Activated CD4-positive, alpha-beta T cell treated with anti-CD3 and anti-CD28 coated beads for 36 hours (primary cell): ENCODE results near the gene CEL. TPM values are rescaled to one million over a fixed set of nuclear protein-coding genes. Genes with fewer than 3 reads are reported as not detected.
"Not testable (repeated sequence)": the region's sequence is repeated elsewhere in the genome, so short reads cannot be mapped to it uniquely, and the experiment has no call there.

Experiments
- ATAC-seq: fragments of 200-7000 bp; cut with Tn5 transposase; one replicate; pipeline ENCODE4 v1.10.0; 2021; ENCODE audit warnings: mild to moderate bottlenecking, moderate library complexity
- CTCF ChIA-PET: fragments of 350-600 bp; sonication (Branson Sonifier 250); formaldehyde crosslinking; loops from one replicate; lab custom pipeline; 2021; ENCODE audit warnings: antibody characterized with exemption; lab: Charles Lee
- POLR2A ChIA-PET: fragments of 350-600 bp; sonication (Branson Sonifier 250); formaldehyde crosslinking; loops from one replicate; lab custom pipeline; 2021; ENCODE audit warnings: antibody characterized with exemption, inconsistent platforms; lab: Charles Lee
- DNase-seq: peaks from one replicate; pipeline ENCODE4 v3.0.0-alpha.2; 2020
- H3K27ac Mint-ChIP-seq: one replicate; pipeline ENCODE4 v1.8.0; 2021; ENCODE audit warnings: mixed read lengths
- H3K27me3 Mint-ChIP-seq: one replicate; pipeline ENCODE4 v1.8.0; 2021; ENCODE audit warnings: mixed read lengths
- H3K36me3 Mint-ChIP-seq: one replicate; pipeline ENCODE4 v1.8.0; 2021; ENCODE audit warnings: low read depth, mixed read lengths
- H3K4me1 Mint-ChIP-seq: one replicate; pipeline ENCODE4 v1.8.0; 2021; ENCODE audit warnings: mixed read lengths
- H3K4me3 Mint-ChIP-seq: one replicate; pipeline ENCODE4 v1.8.0; 2021; ENCODE audit warnings: mild to moderate bottlenecking, moderate library complexity, mixed read lengths
- H3K9me3 Mint-ChIP-seq: one replicate; pipeline ENCODE4 v1.8.0; 2021; ENCODE audit warnings: low read depth, mixed read lengths
- intact Hi-C, 2 experiments: fragments of 100-400 bp; cut with DNase I in 1 of 2; cut with micrococcal nuclease in 1 of 2; formaldehyde crosslinking; loops; one replicate each; pipeline versions ENCODE4 v1.14.2 to v1.15.1; 2022 to 2024; cut with DNase I, micrococcal nuclease
- total RNA-seq, 2 experiments: library from RNA; stranded (reverse); gene quantifications; one replicate each; pipeline ENCODE4 v1.2.3, GENCODE V29; 2021

CEL gene
- total RNA-seq, 2 experiments from 2014 or later: 0.98 to 1.2 TPM

- ChIA-PET CTCF (interaction anchor here (0.6 kb wide), 1 partner anchor 162 kb away, joined by 5 read pairs; no protein-coding TSS in a partner anchor), POLR2A (no interaction called here)
- H3K4me1 Mint-ChIP-seq: no peaks in the 10 kb centered on the region
- ATAC-seq (no peak), DNase-seq (no peak)
- intact Hi-C loops: no loop called here
- no peak overlapping the region for H3K4me3 Mint-ChIP-seq
- peaks cover 3% of the 10 kb centered on the region for H3K36me3 Mint-ChIP-seq
- H3K9me3 Mint-ChIP-seq: no peaks in the 10 kb centered on the region
- no peaks in the 10 kb centered on the region for H3K27me3 Mint-ChIP-seq
- no peak overlapping the region for H3K27ac Mint-ChIP-seq
These were observed 11.6 kb downstream of the CEL start for GRCh38 chr9:133073086-133074014.

- Mint-ChIP-seq H3K9me3 (no peaks in the 10 kb centered on the region), H3K27ac (no peak overlapping the region), H3K4me1 (no peaks in the 10 kb centered on the region), H3K36me3 (peaks cover 3% of the 10 kb centered on the region), H3K4me3 (no peak overlapping the region), H3K27me3 (no peaks in the 10 kb centered on the region)
- CTCF ChIA-PET: interaction anchor here (0.6 to 1.3 kb wide), 2 partner anchors 26 to 161 kb away, joined by 3 to 5 read pairs; no protein-coding TSS in a partner anchor
- intact Hi-C loops: no loop called here
- POLR2A ChIA-PET: interaction anchor here (0.6 kb wide), 1 partner anchor 56 kb away, joined by 4 read pairs; no protein-coding TSS in a partner anchor
- ATAC-seq: no peak
- DNase-seq: no peak
These were observed 12.4 kb downstream of the CEL start for GRCh38 chr9:133074111-133074651.

DNA sequence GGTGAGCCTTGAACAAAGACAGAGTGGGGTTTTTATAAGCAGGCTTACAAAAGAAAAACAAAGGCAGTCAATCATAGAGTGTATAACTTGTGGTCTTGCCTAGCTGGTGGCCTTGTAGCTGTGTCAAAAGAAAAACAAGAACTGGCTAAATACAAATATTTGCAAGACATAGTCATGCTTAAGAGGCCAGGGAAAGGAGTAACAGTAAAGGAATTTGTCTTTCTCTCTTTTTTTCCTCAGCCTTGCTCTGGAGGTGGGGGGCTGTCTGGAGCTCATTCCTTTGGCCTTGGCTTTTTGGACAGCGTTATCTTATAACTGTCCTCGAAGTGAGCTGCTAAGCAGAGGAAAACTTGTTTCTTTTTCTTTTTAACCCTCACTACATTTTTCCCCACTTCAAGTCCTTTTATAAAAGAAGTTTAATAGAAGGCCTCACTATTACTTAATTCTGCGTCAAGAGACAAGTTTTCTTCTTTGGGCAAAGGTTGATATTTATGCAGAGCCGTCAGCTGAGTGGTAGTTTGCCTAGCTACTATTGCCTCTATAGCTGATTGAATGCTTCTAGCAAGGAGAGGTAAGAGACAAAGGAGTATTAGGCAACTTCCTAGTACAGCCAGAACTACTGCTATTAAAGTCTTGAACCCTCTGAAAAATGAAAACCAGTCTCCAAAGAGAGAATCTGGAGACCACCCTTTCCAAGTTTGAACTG is 14.3 kb downstream of the CEL start:
- no peak for ATAC-seq
- H3K4me3 Mint-ChIP-seq: no peak overlapping the region
- intact Hi-C loops: no loop called here
- CTCF ChIA-PET: interaction anchor here (0.9 to 1.2 kb wide), 4 partner anchors 16 to 110 kb away, joined by 3 to 5 read pairs (median 4); partner anchors contain the start of gene GFI1B
- no peaks in the 10 kb centered on the region for H3K4me1 Mint-ChIP-seq
- H3K27ac Mint-ChIP-seq: no peak overlapping the region
- no peaks in the 10 kb centered on the region for H3K9me3 Mint-ChIP-seq
- no peaks in the 10 kb centered on the region for H3K27me3 Mint-ChIP-seq
- POLR2A ChIA-PET: no interaction called here
- DNase-seq: no peak
- peaks cover 3% of the 10 kb centered on the region for H3K36me3 Mint-ChIP-seq

DNA sequence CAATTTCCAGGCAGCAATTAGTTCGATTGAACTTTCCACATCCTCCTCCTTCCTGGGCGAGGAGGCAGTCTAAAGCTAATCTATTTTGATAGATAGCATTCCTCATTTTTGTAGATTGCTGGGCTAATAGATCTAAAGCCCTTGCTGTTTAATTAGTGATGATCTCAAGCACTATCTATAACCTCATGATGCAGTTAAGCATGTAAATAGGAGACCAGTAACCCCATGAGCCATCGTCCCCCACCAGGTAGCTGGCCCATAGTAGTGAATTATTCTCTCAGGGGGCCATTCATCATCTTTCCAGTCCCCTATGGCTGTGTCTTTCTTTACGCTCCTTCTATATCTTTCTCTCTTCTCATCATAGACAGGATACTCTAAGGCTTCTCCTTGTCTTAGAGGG is 14.9 kb downstream of the CEL start:
- ATAC-seq: no peak
- H3K27me3 Mint-ChIP-seq: no peaks in the 10 kb centered on the region
- ChIA-PET CTCF (interaction anchor here (0.9 to 1.2 kb wide), 4 partner anchors 17 to 109 kb away, joined by 3 to 5 read pairs (median 4); partner anchors contain the start of gene GFI1B), POLR2A (no interaction called here)
- no peak overlapping the region for H3K4me3 Mint-ChIP-seq
- H3K36me3 Mint-ChIP-seq: peaks cover 2% of the 10 kb centered on the region
- DNase-seq: no peak
- no peaks in the 10 kb centered on the region for H3K9me3 Mint-ChIP-seq
- intact Hi-C loops: no loop called here
- H3K27ac Mint-ChIP-seq: no peak overlapping the region
- H3K4me1 Mint-ChIP-seq: no peaks in the 10 kb centered on the region

DNA sequence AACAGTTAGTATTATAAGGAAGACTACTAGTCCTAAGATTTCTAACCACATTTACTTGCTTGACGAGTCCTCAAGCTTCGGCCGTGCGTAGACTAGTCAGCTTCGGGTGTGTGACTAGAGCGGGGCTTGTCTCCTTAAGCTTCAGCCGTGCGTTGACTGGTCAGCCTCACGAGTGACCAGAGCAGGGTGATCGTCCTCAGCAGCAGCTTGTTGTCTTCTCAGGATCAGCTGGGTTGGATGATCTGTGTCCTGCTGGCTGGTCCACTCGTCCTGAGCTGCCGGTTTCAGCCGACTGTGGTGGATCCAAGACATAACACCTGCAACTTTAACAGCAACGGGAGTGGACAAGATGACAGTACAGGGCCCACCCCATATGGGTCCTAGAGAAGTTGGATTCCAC is 16.7 kb downstream of the CEL start:
- no peaks in the 10 kb centered on the region for H3K36me3 Mint-ChIP-seq
- no peak overlapping the region for H3K27ac Mint-ChIP-seq
- ATAC-seq: no peak
- H3K4me3 Mint-ChIP-seq: no peak overlapping the region
- DNase-seq: no peak
- H3K27me3 Mint-ChIP-seq: no peaks in the 10 kb centered on the region
- ChIA-PET POLR2A (no interaction called here), CTCF (interaction anchor here (1.4 kb wide), 2 partner anchors 23 to 66 kb away, joined by 3 to 4 read pairs; no protein-coding TSS in a partner anchor)
- intact Hi-C loops: no loop called here
- H3K4me1 Mint-ChIP-seq: no peaks in the 10 kb centered on the region
- no peaks in the 10 kb centered on the region for H3K9me3 Mint-ChIP-seq

DNA sequence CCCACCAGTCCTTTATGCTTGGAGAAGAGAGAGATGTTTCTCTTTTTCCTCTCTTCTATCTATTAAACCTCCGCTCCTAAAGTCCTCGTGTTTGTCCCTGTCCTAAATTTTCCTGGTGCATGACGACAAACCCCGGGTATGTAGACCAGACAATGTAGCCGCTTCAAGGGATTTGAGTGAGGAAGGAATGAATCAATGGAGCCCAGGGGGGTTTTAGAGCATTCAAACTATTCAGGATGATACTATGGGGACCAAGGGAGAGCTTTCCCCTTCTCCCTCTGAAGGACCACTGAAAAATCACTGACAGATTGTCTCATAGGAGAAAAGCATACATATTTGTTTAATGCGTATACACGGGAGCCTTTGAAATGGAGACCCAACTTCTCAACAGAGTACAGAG is 18.4 kb downstream of the CEL start:
- POLR2A ChIA-PET: no interaction called here
- H3K27ac Mint-ChIP-seq: no peak overlapping the region
- DNase-seq (no peak), ATAC-seq (no peak)
- intact Hi-C loops: no loop called here
- H3K9me3 Mint-ChIP-seq: no peaks in the 10 kb centered on the region
- CTCF ChIA-PET: interaction anchor here (0.6 kb wide), 1 partner anchor 80 kb away, joined by 3 read pairs; no protein-coding TSS in a partner anchor
- H3K27me3 Mint-ChIP-seq: no peaks in the 10 kb centered on the region
- H3K36me3 Mint-ChIP-seq: no peaks in the 10 kb centered on the region
- H3K4me3 Mint-ChIP-seq: no peak overlapping the region
- H3K4me1 Mint-ChIP-seq: no peaks in the 10 kb centered on the region

DNA sequence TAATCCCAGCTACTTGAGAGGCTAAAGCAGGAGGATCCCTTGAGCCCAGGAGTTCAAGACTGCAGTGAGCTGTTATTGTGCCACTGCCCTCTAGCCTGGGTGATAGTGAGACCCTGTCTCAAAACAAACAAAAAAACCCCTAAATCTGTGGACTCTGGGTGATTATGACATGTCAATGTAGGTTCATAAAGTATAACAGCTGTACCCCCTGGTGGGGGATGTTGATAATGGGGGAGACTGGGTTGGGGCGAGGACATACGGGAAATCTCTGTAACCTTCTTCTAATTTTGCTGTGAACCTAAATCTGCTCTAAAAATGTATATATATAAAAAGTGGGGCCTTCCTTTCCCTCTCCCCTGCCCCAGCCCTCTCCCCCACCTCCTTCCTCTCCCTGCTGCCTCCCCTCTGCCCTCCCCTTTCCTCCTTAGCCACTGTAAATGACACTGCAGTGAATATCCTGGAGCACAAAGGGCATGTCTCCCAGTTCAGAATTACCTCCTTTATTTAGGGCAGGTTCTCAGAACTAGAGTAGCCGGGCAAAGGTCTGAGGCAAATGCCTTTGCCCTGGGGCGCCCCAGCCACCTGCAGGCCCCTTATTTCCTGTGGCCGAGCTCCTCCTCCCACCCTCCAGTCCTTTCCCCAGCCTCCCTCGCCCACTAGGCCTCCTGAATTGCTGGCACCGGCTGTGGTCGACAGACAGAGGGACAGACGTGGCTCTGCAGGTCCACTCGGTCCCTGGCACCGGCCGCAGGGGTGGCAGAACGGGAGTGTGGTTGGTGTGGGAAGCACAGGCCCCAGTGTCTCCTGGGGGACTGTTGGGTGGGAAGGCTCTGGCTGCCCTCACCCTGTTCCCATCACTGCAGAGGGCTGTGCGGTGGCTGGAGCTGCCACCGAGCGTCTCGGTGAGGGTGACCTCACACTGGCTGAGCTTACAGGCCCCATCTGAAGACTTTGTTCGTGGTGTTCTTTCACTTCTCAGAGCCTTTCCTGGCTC is 19.3 kb downstream of the CEL start:
- H3K36me3 Mint-ChIP-seq, H3K27me3 Mint-ChIP-seq, H3K4me1 Mint-ChIP-seq, H3K9me3 Mint-ChIP-seq, H3K27ac Mint-ChIP-seq, H3K4me3 Mint-ChIP-seq, ATAC-seq, POLR2A ChIA-PET, intact Hi-C loops, DNase-seq: not testable (repeated sequence)
- CTCF ChIA-PET: interaction anchor here (0.6 kb wide), 1 partner anchor 79 kb away, joined by 3 read pairs; no protein-coding TSS in a partner anchor

GRCh38 chr9:133081957-133082644 is 20.3 kb downstream of the CEL start:
- H3K4me3 Mint-ChIP-seq, H3K36me3 Mint-ChIP-seq, POLR2A ChIA-PET, H3K27ac Mint-ChIP-seq, intact Hi-C loops, H3K27me3 Mint-ChIP-seq, H3K4me1 Mint-ChIP-seq, DNase-seq, H3K9me3 Mint-ChIP-seq, ATAC-seq, CTCF ChIA-PET: not testable (repeated sequence)

GRCh38 chr9:133083688-133084087 is 21.9 kb downstream of the CEL start:
- intact Hi-C loops, ATAC-seq, H3K9me3 Mint-ChIP-seq, DNase-seq, H3K27me3 Mint-ChIP-seq, H3K4me3 Mint-ChIP-seq, POLR2A ChIA-PET, CTCF ChIA-PET, H3K27ac Mint-ChIP-seq, H3K36me3 Mint-ChIP-seq, H3K4me1 Mint-ChIP-seq: not testable (repeated sequence)

DNA sequence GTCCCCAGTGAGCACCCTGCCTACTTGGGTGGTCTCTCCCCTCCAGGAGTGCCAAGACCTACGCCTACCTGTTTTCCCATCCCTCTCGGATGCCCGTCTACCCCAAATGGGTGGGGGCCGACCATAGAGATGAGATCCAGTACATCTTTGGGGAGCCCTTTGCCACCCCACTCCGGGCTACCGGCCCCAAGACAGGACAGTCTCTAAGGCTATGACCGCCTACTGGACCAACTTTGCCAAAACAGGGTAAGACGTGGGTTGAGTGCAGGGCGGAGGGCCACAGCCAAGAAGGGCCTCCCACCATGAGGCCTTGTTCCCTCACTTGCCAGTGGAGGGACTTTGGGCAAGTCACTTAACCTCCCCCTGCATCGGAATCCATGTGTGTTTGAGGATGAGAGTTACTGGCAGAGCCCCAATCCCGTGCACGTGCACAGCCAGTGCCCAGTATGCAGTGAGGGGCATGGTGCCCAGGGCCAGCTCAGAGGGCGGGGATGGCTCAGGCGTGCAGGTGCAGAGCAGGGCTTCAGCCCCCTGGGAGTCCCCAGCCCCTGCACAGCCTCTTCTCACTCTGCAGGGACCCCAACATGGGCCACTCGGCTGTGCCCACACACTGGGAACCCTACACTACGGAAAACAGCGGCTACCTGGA is 24.6 kb downstream of the CEL start:
- ATAC-seq, H3K4me3 Mint-ChIP-seq, H3K27ac Mint-ChIP-seq, H3K9me3 Mint-ChIP-seq, DNase-seq, H3K4me1 Mint-ChIP-seq, H3K27me3 Mint-ChIP-seq, POLR2A ChIA-PET, CTCF ChIA-PET, H3K36me3 Mint-ChIP-seq: not testable (repeated sequence)
- intact Hi-C loops: loop anchor here in 1 of 2 experiments (2.0 kb wide), 1 partner anchor 18 kb away; no protein-coding TSS in a partner anchor
